Aorta (tissue), 5 donors: ENCODE measurements around the gene LRIG1. TPM values are rescaled to one million over a fixed set of nuclear protein-coding genes. Genes with fewer than 3 reads are reported as not detected.
"Not testable (repeated sequence)": the region's sequence is repeated elsewhere in the genome, so short reads cannot be mapped to it uniquely, and the experiment has no call there.

Experiments used
- ATAC-seq: fragments of 200-7000 bp; cut with Tn5 transposase; one replicate; pipeline ENCODE4 v1.9.1; 2022; ENCODE audit warnings: moderate library complexity; ENCODE audit not compliant: low FRiP score
- DNase-seq, 2 donors: peaks; one replicate each; pipeline ENCODE4 v3.0.0-alpha.2; 2020
- H3K27ac ChIP-seq, 2 donors: one replicate each; pipeline ENCODE4 v1.5.1; 2013; ENCODE audit warnings: low read length in 2 of 2, mild to moderate bottlenecking in 2 of 2, moderate library complexity in 2 of 2, control low read depth in 1 of 2, inconsistent platforms in 1 of 2, low read depth in 1 of 2
- H3K27me3 ChIP-seq, 2 donors: one replicate each; pipeline ENCODE4 v1.6.1; 2013; ENCODE audit warnings: control low read depth in 1 of 2, low read length in 1 of 2, mild to moderate bottlenecking in 1 of 2, moderate library complexity in 1 of 2; ENCODE audit not compliant: insufficient read depth in 2 of 2, control insufficient read depth in 1 of 2
- H3K36me3 ChIP-seq, 2 donors: one replicate each; pipeline ENCODE4 v1.6.1; 2013; ENCODE audit warnings: control low read depth in 1 of 2, low read length in 1 of 2, mild to moderate bottlenecking in 1 of 2; ENCODE audit not compliant: insufficient read depth in 2 of 2, control insufficient read depth in 1 of 2
- H3K4me1 ChIP-seq, 2 donors: one replicate each; pipeline ENCODE4 v1.6.1; 2013; ENCODE audit warnings: low read length in 2 of 2, control low read depth in 1 of 2, mild to moderate bottlenecking in 1 of 2, moderate library complexity in 1 of 2; ENCODE audit not compliant: insufficient read depth in 2 of 2, control insufficient read depth in 1 of 2
- H3K4me3 ChIP-seq, 2 donors: one replicate each; pipeline ENCODE4 v1.5.1; 2013; ENCODE audit warnings: low read length in 2 of 2, control low read depth in 1 of 2, mild to moderate bottlenecking in 1 of 2
- H3K9me3 ChIP-seq: one replicate; pipeline ENCODE4 v1.6.1; 2013; ENCODE audit warnings: mild to moderate bottlenecking, low read length; ENCODE audit not compliant: control insufficient read depth
- WGBS, 2 donors: extraction: QIAGEN DNeasy Blood & Tissue Kit; methylation state at CpG; one replicate each; pipeline ENCODE4 v1.1.7; 2013; 5-methylcytosine and 5-hydroxymethylcytosine counted together
- intact Hi-C, 2 donors: fragments of 100-400 bp; cut with DNase I; formaldehyde crosslinking; loops; one replicate each; pipeline versions ENCODE4 v1.14.2 to v1.15.0; 2022
- polyA plus RNA-seq, 2 donors: library from polyadenylated mRNA; stranded (reverse); fragments of 200-250 nt; gene quantifications; one replicate each; pipeline ENCODE4 v1.2.3, GENCODE V29; 2013
- total RNA-seq, 2 donors: library from RNA; stranded (reverse); fragmentation: NEBNext Ultra II Directional; extraction: Animal tissue kit (Norgen Biotek cat#: 25700); gene quantifications; one replicate each; pipeline ENCODE4 v1.2.1, GENCODE V29; 2021
- donor health status: healthy with polysubstance abuse.
- donor health status: Bipolar disorder and iron deficiency.
- donor health status: DM: no; HTN: no; CAD: no.
- donor health status: DM: no; HTN: no; CAD: no.
- donor health status: DM: yes; HTN: yes; CAD: no.

The LRIG1 gene
- total and polyA plus RNA-seq, 4 donors, result 15.0 to 115 (median 68.9) TPM

- intact Hi-C loops, result no loop called here
- no peaks in the 10 kb centered on the region for H3K9me3 ChIP-seq
- WGBS, 2 donors, result 60 to 64% methylated on average over 7 of the region's 7 CpGs
- H3K27ac ChIP-seq, result no peak overlapping the region
- H3K27me3 ChIP-seq, result no peaks in the 10 kb centered on the region
- H3K4me1 ChIP-seq, result peaks cover 5 to 25% of the 10 kb centered on the region in 2 donors
- no peak overlapping the region for H3K4me3 ChIP-seq
- no peaks in the 10 kb centered on the region for H3K36me3 ChIP-seq
- ATAC-seq, result no peak
- DNase-seq, result no peak
Measured at GRCh38 chr3:66425576-66426114, 75.2 kb downstream of the LRIG1 start.

- H3K27me3 ChIP-seq, result no peaks in the 10 kb centered on the region
- peak overlapping the region in 1 of 2 donors; percentile 68 for H3K27ac ChIP-seq
- H3K36me3 ChIP-seq, result no peaks in the 10 kb centered on the region
- intact Hi-C loops, result no loop called here
- DNase-seq (no peak), ATAC-seq (peak; percentile 68)
- peaks cover 5 to 25% of the 10 kb centered on the region in 2 donors for H3K4me1 ChIP-seq
- 4 to 9% methylated on average over 5 of the region's 5 CpGs for WGBS, 2 donors
- H3K4me3 ChIP-seq, result no peak overlapping the region
- no peaks in the 10 kb centered on the region for H3K9me3 ChIP-seq
Measured at GRCh38 chr3:66425032-66425431, 75.8 kb downstream of the LRIG1 start.

GRCh38 chr3:66423791-66424190 lies 77.0 kb downstream of the LRIG1 start:
- H3K4me1 ChIP-seq, result peaks cover 8 to 21% of the 10 kb centered on the region in 2 donors
- ATAC-seq, result peak; percentile 4
- peak overlapping the region in 1 of 2 donors; percentile 34 for H3K27ac ChIP-seq

DNA sequence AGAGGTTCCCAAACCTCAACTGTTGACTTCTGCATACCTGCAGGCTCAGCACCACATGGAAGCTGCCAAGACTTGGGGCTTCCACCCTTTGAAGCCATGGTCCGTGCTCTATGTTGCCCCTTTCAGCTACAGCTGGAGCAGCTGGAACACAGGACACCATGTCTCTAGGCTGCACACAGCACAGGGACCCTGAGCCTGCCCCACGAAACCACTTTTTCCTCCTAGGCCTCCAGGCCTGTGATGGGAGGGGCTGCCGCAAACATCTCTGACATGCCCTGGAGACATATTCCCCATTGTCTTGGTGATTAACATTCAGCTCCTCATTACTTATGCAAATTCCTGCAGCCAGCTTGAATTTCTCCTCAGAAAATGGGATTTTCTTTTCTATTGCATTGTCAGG lies 78.9 kb downstream of the LRIG1 start:
- DNase-seq, H3K9me3 ChIP-seq, H3K4me3 ChIP-seq, H3K27ac ChIP-seq, H3K36me3 ChIP-seq, H3K27me3 ChIP-seq, ATAC-seq, intact Hi-C loops: not testable (repeated sequence)
- 97 to 100% methylated on average over 3 of the region's 3 CpGs for WGBS, 2 donors
- peaks cover 6 to 16% of the 10 kb centered on the region in 2 donors for H3K4me1 ChIP-seq

More at GRCh38 chr3:66423791-66424190, 77.0 kb downstream of the LRIG1 start:
- Histone ChIP-seq H3K9me3 (no peaks in the 10 kb centered on the region), H3K27me3 (no peaks in the 10 kb centered on the region), H3K36me3 (no peaks in the 10 kb centered on the region), H3K4me3 (no peak overlapping the region)
- DNase-seq, result no peak
- intact Hi-C loops, result no loop called here
- WGBS, 2 donors, result 0 to 5% methylated on average over 3 of the region's 3 CpGs

DNA sequence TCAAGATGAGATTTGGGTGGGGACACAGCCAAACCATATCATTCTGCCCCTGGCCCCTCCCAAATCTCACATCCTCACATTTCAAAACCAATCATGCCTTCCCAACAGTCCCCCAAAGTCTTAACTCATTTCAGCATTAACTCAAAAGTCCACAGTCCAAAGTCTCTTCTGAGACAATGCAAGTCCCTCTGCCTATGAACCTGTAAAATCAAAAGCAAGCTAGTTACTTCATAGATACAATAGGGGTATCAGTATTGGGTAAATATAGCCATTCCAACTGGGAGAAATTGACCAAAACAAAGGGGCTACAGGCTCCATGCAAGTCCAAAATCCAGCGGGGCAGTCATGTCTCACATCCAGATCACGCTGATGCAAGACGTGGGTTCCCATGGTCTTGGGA lies 79.7 kb downstream of the LRIG1 start:
- ATAC-seq, intact Hi-C loops: not testable (repeated sequence)

DNA sequence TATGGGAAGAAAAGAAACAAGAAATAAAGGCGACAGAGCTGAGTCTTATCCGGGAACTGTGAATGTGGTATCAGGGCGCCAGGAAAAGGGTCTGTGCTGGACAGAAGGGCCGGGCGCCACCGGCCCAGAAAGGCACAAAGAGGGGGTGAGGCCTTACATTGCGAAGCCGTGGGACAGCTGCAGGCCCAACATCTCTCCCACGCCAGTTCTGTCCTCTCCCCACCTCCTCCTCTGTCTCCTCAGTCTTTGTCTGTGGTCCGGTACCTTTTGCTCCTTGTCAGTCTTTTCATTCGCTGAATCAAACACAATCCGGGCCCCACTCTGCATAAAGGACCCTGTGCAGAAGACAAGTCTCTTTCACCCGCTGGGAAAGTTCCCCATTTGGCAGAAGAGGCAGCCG lies 81.8 kb downstream of the LRIG1 start:
- 40 to 46% methylated on average over 14 of the region's 14 CpGs for WGBS, 2 donors
- no peaks in the 10 kb centered on the region for H3K27me3 ChIP-seq
- DNase-seq, result no peak

More for the DNA sequence above, 79.7 kb downstream of the LRIG1 start:
- not testable (repeated sequence) for H3K4me3 ChIP-seq, DNase-seq, H3K9me3 ChIP-seq, H3K27ac ChIP-seq, H3K36me3 ChIP-seq, H3K27me3 ChIP-seq
- peaks cover 6 to 16% of the 10 kb centered on the region in 2 donors for H3K4me1 ChIP-seq
- WGBS, 2 donors, result 91 to 96% methylated on average over 3 of the region's 3 CpGs

GRCh38 chr3:66418475-66418931 lies 82.3 kb downstream of the LRIG1 start:
- ATAC-seq (peak; percentile 80), DNase-seq (peak; percentile 78 to 83)
- Histone ChIP-seq H3K9me3 (no peaks in the 10 kb centered on the region), H3K4me1 (peaks cover 0 to 5% of the 10 kb centered on the region in 2 donors), H3K4me3 (no peak overlapping the region), H3K27me3 (no peaks in the 10 kb centered on the region), H3K27ac (peak overlapping the region; percentile 6 to 16), H3K36me3 (no peaks in the 10 kb centered on the region)
- WGBS, 2 donors, result 2 to 10% methylated on average over 12 of the region's 12 CpGs
- intact Hi-C loops, result loop anchor here in 1 of 2 donors (5.0 kb wide), 1 partner anchor 34 kb away; no protein-coding TSS in a partner anchor

More for the DNA sequence above, 81.8 kb downstream of the LRIG1 start:
- intact Hi-C loops, result loop anchor here in 1 of 2 donors (5.0 kb wide), 1 partner anchor 33 kb away; no protein-coding TSS in a partner anchor
- Histone ChIP-seq H3K36me3 (no peaks in the 10 kb centered on the region), H3K27ac (peak overlapping the region; percentile 16 to 68), H3K4me3 (no peak overlapping the region), H3K4me1 (peaks cover 3 to 5% of the 10 kb centered on the region in 2 donors), H3K9me3 (no peaks in the 10 kb centered on the region)
- ATAC-seq, result no peak

GRCh38 chr3:66416556-66417304 lies 84.1 kb downstream of the LRIG1 start:
- no peaks in the 10 kb centered on the region for H3K9me3 ChIP-seq
- H3K4me1 ChIP-seq, result peaks cover 0 to 5% of the 10 kb centered on the region in 2 donors
- DNase-seq (no peak), ATAC-seq (peak; percentile 42)
- H3K27ac ChIP-seq, result peak overlapping the region in 1 of 2 donors; percentile 65
- no peaks in the 10 kb centered on the region for H3K27me3 ChIP-seq
- WGBS, 2 donors, result 66 to 72% methylated on average over 14 of the region's 14 CpGs
- no peak overlapping the region for H3K4me3 ChIP-seq
- peaks cover 0 to 5% of the 10 kb centered on the region in 2 donors for H3K36me3 ChIP-seq
- intact Hi-C loops, result loop anchor here in 1 of 2 donors (5.0 kb wide), 1 partner anchor 36 kb away; no protein-coding TSS in a partner anchor
